Caki2 (cell line): Measurements from ENCODE around the gene CLSTN2. TPM values are rescaled to one million over a fixed set of nuclear protein-coding genes. Genes with fewer than 3 reads are reported as not detected.
A peak's percentile ranks its signal among the peaks of the same experiment; 100 is the strongest.

ENCODE experiments used
- DNase-seq: peaks from one replicate; pipeline ENCODE4 v3.0.0-alpha.2; 2015; ENCODE audit warnings: low read depth
- in situ Hi-C: cut with HindIII; loops from 2 replicates; pipeline ENCODE4 v1.10.0; 2016; ENCODE audit warnings: low sequenced_read_pairs, low pct_unique_long_range_greater_than_20kb, mixed read lengths
- total RNA-seq: library from RNA; depleted of rRNA; stranded (reverse); fragments of >200 nt; shearing (Covaris generic); gene quantifications from 2 replicates; pipeline ENCODE4 v1.2.3, GENCODE V29; 2014; ENCODE audit warnings: low replicate concordance

Gene CLSTN2
- total RNA-seq, 1 experiment from 2014 or later: 37.8 TPM

DNA sequence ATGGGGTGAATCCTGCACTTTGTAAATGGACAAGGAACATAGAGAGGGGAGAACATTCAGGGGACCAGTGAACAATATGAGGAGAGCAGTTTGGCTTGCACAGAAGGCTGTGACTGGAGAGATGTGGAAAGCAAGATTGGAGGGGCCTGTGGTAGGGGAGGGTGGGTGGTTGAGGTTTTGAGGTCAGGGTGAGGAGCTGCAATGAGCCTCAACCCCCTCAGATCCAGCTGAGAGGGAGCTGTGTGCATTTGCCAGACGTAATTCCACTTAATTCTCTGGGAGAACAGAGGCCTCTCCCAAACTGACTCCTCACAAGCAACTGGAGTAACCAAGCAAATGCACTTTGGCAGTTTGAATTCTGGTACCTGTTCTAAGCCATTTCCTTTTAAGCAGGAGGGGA lies 489.7 kb downstream of the CLSTN2 start:
- in situ Hi-C loops: no loop called here
- no peak for DNase-seq

GRCh38 chr3:140427786-140428185 lies 492.8 kb downstream of the CLSTN2 start:
- in situ Hi-C loops: no loop called here
- DNase-seq: no peak

- in situ Hi-C loops: no loop called here
- DNase-seq: no peak
Measured at GRCh38 chr3:140428380-140428779, 493.4 kb downstream of the CLSTN2 start.

DNA sequence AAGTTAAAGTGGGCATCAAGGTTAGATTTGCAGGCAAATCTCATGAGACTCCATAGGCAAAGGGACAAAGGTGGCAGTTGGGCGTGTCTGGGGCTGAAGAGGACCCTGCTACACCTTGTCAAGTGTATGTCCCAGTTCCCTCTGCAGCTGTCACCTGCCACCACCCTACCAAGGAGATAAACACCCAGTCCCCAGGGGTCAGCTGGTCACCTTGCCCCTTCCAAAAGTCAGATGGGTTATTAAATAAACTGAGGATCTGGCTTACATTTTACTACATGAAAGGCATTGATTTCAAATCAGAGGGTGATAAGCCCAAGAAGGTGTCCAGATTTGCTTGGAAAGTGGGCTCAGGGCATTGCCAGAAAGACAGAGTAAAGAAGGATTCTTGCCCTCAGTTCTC lies 494.8 kb downstream of the CLSTN2 start:
- in situ Hi-C loops: no loop called here
- DNase-seq: no peak

DNA sequence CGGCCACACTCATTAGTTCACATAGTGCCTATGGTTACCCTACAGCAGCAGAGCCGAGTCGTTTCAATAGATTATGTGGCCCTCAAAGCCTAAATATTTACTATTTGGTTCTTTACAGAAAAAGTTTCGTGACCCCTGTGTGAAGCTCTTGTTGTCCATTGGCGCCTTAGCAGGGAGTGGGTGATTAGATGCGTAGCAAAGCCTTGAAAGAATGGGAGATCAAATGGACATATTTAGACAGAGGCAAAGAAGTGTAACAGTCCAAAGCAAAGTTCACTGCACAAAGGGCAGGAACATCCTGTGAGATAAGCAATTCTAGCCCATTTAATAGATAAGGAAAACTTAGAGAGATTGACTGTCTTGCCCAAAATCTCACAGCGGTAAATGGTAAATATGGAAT lies 495.5 kb downstream of the CLSTN2 start:
- in situ Hi-C loops: no loop called here
- DNase-seq: no peak

DNA sequence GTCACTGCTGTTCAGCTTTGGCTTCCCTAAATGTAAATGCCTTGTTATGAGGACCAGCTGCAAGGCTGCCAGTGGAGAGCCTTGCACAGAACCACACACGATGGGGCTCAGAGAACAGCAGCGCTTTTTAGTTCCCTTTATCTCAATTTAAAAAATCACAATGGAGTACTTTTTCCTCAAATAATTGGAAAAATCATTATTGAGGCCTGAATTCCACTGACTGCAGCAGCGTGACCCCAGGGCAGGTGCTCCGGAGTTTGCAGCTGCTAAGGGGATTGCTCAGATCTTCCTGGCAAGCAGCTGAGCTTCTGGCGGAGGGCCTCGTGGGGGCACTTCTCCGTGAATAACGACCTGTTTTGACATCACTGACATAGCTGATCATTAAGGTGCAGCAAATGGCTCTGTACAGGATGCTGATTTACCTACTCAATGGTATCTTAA lies 497.3 kb downstream of the CLSTN2 start:
- DNase-seq: no peak
- in situ Hi-C loops: no loop called here

- in situ Hi-C loops: no loop called here
- DNase-seq: no peak
Measured at GRCh38 chr3:140433431-140433830, 498.4 kb downstream of the CLSTN2 start.

GRCh38 chr3:140434261-140434905 lies 499.4 kb downstream of the CLSTN2 start:
- in situ Hi-C loops: no loop called here
- no peak for DNase-seq

DNA sequence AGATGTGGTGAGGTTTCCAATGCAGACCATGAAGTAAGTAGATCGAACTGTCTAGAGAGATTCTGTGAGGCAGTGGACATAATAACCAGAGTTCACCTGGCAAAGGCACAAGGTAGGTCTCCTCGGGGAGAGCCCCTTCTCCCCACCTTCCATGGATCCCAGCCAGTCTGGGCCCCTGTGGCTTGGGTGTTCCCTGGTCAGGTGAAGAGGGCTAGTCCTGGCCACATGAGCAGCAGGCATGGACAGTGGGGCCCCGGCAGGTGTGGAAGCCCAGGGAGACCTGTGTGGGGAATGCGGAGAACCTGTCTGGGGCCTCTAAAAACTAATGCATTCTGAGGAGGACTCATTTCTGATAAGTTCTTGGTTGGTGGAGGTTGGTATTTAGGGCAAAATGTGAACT lies 501.4 kb downstream of the CLSTN2 start:
- in situ Hi-C loops: no loop called here
- DNase-seq: no peak

DNA sequence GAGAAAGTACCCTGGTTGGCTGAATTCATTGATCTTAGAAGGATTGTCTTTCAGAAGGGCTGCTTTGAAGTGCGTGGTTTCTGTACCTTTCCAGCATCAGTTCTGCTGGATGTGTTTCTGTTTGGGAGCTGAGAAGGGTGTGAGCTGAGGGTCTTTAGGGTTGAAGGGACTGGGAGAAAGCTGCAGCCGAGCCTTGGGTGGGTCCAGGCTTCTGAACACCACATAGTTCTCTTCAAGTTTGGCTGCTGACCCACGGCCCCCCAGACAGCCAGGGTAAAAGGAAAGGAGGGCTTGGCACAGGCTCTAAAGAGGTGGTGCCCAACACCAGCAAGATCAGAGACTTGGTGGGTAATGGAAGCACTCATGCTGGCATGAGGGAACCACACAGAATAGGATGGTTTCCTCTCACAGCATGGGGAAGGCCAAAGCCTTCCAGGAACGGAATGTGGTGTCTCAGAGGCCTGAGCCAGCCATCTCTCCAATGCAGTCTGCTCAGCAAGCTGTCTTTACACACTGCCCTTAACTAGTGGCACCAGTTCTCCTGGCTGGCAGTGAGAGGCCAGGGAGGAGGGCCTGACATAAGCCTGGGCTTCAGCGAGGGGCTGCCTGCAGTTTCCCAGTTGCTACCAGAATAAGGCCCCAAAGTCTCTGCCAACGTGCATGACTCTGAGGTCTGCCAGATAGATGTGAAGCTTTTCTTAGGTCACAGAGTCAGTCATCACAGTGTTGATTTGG lies 503.9 kb downstream of the CLSTN2 start:
- DNase-seq: no peak
- in situ Hi-C loops: no loop called here

DNA sequence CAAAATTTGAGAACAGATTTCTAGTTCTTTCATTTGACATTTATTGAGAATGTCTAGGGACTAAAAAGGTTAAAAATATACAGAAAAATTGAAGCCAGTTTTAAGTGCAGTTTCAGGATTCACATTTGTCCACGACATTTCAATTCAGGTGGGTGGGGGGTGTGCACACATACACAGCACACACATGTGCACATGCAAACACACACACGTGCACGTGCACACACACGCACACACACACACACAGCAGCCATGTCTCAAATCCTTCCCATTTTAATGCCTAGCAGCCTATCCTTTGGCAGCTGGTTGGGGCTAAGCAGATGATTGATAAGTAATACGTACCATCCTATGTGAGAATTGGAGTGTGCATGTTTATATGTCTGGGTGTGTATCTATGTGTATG lies 504.5 kb downstream of the CLSTN2 start:
- DNase-seq: no peak
- in situ Hi-C loops: no loop called here

- no peak for DNase-seq
- in situ Hi-C loops: no loop called here
Measured at GRCh38 chr3:140440446-140440845, 505.5 kb downstream of the CLSTN2 start.

DNA sequence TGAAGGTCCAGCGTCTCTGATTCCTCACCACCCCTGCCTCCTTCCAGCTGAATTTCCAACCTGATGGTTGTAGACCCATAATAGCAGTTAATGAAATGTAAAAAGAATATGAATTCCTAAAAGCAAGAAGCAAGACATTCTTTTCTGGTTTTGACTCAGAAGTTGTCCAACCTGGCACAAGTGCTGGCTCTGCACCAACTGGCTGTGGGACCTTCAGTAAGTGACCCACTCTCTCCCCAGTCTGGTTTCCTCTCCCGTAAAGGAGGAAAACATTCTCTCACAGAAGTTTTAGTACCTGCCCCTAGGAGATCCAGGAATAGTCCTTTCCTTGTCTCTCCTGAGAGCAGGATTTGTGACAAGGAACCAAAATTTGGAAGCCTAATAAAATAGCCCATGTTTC lies 506.0 kb downstream of the CLSTN2 start:
- DNase-seq: peak; percentile 53
- in situ Hi-C loops: no loop called here

DNA sequence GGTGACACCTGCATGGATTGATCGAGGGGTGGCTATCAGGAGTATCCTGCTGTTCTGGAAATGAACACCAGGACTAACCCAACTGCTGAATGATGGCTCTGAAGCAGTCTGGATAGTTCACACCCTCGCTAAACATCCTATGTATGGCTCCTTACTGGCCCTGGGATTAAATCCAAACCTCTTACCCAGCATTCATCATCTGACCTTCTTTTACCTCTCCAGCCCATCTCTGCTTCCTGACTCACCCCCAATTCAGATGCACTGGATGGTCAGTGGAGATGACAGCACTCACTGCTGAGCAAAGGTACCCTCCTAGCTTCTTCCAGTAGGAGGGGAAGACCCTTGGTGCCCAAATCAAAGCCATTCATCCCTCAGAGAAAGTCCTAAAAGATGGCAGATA lies 507.6 kb downstream of the CLSTN2 start:
- in situ Hi-C loops: no loop called here
- DNase-seq: no peak

DNA sequence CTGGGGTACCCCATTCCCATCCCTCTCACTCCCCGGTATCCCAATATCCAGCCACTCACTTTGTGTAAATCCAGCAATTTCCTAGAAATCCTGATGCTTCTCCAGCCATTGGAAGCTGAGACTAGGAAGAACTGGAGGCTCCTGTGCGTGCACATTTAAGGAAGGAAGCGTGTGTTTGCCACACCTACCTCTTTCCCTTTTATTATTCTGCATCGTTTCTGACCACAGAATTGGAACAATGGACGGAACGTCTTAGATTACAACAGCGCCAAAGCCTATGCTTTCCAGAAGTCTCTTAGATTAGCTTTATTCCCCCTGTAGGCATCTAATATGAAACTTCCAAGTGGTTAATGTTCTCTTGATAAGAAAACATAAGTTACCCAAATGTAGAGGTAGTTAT lies 508.1 kb downstream of the CLSTN2 start:
- in situ Hi-C loops: no loop called here
- DNase-seq: no peak

- DNase-seq: no peak
- in situ Hi-C loops: no loop called here
Measured at GRCh38 chr3:140443806-140444205, 508.8 kb downstream of the CLSTN2 start.

DNA sequence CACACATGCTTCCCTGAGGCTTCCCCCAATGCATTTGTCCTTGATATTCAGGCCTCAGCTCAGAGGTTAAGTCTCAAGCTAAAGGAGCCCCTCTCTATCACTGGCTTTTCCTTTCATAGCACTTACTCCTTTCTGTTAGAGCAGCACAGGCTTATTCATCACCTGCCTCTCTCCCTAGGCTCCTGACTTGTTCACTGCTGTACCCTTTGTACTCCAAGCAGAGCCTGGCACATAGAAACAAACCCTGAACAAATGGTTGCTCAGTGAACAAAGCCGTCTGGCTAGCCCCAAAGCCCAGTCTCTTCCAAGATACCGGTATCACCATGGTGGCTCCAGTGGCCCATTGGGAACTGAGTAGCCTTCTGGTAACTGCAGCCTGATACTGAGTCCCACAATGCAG lies 511.7 kb downstream of the CLSTN2 start:
- in situ Hi-C loops: no loop called here
- DNase-seq: no peak

DNA sequence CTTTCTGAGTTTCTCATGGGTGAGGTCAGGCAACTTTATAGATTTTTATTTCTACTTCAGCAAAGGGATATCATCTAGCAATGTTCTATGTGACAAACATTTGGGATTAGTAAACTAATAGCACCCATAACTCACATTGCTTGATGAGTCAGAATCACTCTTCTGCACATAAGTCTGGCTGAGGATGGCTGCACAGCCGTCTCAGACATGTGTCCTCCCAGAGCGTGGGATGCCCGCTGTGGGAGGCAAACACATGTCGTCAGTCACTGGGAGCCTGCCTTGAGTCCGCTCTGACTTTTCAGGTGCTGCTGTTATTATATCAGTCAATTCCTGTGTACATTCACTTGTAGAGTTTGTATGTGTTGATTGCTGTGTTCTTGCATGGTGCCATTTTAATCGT lies 512.2 kb downstream of the CLSTN2 start:
- no peak for DNase-seq
- in situ Hi-C loops: no loop called here

- in situ Hi-C loops: no loop called here
- no peak for DNase-seq
Measured at GRCh38 chr3:140448001-140448400, 513.0 kb downstream of the CLSTN2 start.
